GM18508 (cell line): ENCODE measurements around the gene PLCZ1.

Experiments
- ATAC-seq: cut with Tn5 transposase; IDR thresholded peaks from one replicate; pipeline ENCODE4 v1.9.1; 2021; ENCODE audit warnings: moderate number of reproducible peaks; ENCODE audit not compliant: insufficient read depth, unreplicated experiment

PLCZ1 gene

DNA sequence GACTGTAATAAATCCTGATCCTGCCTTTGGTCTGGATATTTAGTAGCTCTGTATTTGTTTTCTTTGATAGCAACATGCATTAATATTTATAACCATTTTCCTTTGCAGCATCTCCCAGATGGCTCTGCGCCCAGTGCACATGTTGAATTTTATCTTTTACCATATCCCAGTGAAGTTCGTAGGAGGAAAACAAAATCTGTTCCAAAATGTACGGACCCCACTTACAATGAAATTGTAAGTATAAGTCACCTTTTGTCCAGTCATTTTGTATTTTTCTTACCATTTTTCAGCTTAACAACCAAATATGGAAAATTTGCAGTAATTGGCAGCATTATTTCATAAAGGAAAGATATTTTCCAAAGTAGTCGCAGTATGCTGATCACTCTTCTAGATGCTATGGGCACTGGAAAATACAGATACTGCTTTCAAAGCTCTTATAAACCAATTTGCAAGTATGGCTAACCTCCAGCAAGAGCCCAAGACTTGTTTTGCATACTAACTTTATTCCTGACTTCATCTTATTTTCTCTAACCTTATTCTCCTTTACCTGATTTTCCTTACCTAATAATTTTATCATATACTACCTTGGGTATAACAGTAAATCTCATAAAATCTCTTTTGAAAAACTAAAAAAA, 97.4 kb downstream of the PLCZ1 start:
- ATAC-seq, result no peak

DNA sequence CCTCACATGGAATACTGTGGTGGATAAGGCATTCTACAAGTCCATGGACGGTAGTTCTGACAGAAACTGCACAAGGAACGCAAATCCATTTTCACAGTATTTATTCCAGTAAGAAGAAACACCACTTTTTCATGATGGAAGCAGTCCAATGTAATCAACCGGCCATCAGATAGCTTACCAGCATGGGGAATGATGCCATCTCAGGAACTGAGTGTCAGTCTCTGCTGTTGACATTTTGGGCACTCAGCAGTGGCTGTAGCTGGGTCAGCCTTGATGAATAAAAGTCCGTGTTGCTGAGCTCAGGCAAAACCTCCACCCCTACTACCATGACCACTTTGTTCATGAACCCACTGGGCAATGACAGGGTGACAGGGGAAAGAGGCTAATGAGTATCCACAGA, 103.4 kb downstream of the PLCZ1 start:
- no peak for ATAC-seq
